ENCODE measurements around the gene MCCC1. TPM values are rescaled to one million over a fixed set of nuclear protein-coding genes. Genes with fewer than 3 reads are reported as not detected.

Gene MCCC1
- total RNA-seq, 4 donors from 2014 or later = 24.8 to 58.7 (median 34.7) TPM

DNA sequence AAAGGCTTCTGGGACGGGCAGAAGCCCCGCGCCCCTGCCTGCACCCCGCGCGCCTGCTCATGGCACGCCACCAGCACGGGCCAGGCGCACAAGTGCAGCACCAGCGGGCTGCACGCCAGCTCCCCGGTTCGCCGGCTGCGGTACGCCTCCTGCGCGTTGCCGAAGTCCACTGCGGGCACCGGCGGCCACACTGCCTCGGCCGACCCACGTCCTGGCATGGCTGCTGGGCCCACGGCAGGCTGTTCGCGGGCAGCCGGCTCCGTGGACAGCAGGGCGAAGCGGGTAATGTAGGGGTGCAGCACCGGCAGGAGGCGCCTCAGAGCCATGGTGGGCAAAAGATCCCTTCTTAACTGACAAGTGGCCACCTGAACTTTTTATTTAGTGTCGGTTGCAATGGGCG lies 34.8 kb downstream of the MCCC1 start:
- WGBS = 79% methylated on average over 23 of the region's 36 CpGs
- DNase-seq (ENCODE audit: low spot score in 2 of 2) = no peak
- no peak overlapping the region for H3K27ac ChIP-seq
- no peaks in the 10 kb centered on the region for H3K9me3 ChIP-seq
- TF ChIP-seq POLR2AphosphoS5 (IDR thresholded peaks at IDR 0.05) (no peak), POLR2A (IDR thresholded peaks at IDR 0.05) (no peak), EP300 (IDR thresholded peaks at IDR 0.05) (no peak)
- TF ChIP-seq, protein P1, sequence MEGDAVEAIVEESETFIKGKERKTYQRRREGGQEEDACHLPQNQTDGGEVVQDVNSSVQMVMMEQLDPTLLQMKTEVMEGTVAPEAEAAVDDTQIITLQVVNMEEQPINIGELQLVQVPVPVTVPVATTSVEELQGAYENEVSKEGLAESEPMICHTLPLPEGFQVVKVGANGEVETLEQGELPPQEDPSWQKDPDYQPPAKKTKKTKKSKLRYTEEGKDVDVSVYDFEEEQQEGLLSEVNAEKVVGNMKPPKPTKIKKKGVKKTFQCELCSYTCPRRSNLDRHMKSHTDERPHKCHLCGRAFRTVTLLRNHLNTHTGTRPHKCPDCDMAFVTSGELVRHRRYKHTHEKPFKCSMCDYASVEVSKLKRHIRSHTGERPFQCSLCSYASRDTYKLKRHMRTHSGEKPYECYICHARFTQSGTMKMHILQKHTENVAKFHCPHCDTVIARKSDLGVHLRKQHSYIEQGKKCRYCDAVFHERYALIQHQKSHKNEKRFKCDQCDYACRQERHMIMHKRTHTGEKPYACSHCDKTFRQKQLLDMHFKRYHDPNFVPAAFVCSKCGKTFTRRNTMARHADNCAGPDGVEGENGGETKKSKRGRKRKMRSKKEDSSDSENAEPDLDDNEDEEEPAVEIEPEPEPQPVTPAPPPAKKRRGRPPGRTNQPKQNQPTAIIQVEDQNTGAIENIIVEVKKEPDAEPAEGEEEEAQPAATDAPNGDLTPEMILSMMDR (IDR thresholded peaks at IDR 0.05) = no peak
- H3K27me3 ChIP-seq = no peaks in the 10 kb centered on the region
- no peak overlapping the region for H3K4me3 ChIP-seq
- H3K36me3 ChIP-seq = peaks cover 34% of the 10 kb centered on the region
- no peaks in the 10 kb centered on the region for H3K4me1 ChIP-seq

DNA sequence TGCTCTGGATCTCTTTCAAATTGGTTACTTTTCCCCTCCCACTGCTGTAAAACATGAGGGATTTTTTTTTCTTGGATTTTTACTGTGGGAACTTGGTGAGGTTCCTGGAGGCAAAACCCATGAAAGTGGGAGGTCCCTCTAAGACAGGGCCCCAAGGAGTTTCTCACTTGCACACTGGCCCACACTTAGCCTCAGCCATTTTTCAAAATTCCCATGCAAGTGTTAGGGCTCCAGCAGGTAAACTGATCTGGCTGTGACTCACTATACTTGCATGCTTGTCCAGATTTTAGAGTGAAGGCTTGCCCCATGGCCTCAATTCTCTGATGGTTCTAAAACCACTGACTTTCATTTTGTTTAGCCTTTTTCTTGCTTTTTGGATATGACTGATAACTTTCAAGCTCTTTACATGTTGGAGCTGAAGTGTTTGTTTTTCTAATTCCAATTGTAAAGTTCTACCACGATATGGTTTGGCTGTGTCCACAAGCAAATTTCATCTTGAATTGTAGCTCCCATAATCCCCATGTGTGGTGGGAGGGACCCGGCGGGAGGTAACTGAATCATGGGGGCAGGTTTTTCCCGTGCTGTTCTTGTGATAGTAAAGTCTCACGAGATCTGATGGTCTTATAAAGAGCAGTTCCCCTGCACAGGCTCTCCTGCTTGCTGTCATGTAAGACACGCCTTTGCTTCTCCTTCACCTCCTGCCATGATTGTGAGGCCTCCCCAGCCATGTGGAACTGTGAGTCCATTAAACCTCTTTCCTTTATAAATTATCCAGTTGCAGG lies 37.7 kb downstream of the MCCC1 start:
- H3K4me1 ChIP-seq = no peaks in the 10 kb centered on the region
- no peak overlapping the region for H3K27ac ChIP-seq
- H3K27me3 ChIP-seq = no peaks in the 10 kb centered on the region
- H3K9me3 ChIP-seq = no peaks in the 10 kb centered on the region
- 86% methylated on average over 6 of the region's 6 CpGs for WGBS
- H3K36me3 ChIP-seq = peaks cover 25% of the 10 kb centered on the region
- H3K4me3 ChIP-seq = no peak overlapping the region
- DNase-seq (ENCODE audit: low spot score in 2 of 2) = no peak
- TF ChIP-seq POLR2A (IDR thresholded peaks at IDR 0.05) (no peak), POLR2AphosphoS5 (IDR thresholded peaks at IDR 0.05) (no peak), EP300 (IDR thresholded peaks at IDR 0.05) (no peak)
- TF ChIP-seq, protein P1 (IDR thresholded peaks at IDR 0.05) = no peak

GRCh38 chr3:183058351-183058750 lies 40.9 kb downstream of the MCCC1 start:
- no peak overlapping the region for H3K27ac ChIP-seq
- H3K4me1 ChIP-seq = no peaks in the 10 kb centered on the region
- no peak for DNase-seq (ENCODE audit: low spot score in 2 of 2)
- H3K27me3 ChIP-seq = no peaks in the 10 kb centered on the region
- peaks cover 31% of the 10 kb centered on the region for H3K36me3 ChIP-seq
- TF ChIP-seq EP300 (IDR thresholded peaks at IDR 0.05) = no peak
- TF ChIP-seq POLR2AphosphoS5 (IDR thresholded peaks at IDR 0.05) = no peak
- TF ChIP-seq, protein P1 (IDR thresholded peaks at IDR 0.05) = no peak
- no peak for TF ChIP-seq POLR2A (IDR thresholded peaks at IDR 0.05)
- no peaks in the 10 kb centered on the region for H3K9me3 ChIP-seq
- no peak overlapping the region for H3K4me3 ChIP-seq
- 98% methylated on average over 2 of the region's 2 CpGs for WGBS

- H3K27ac ChIP-seq = no peak overlapping the region
- TF ChIP-seq EP300 (IDR thresholded peaks at IDR 0.05) = no peak
- no peak for TF ChIP-seq POLR2A (IDR thresholded peaks at IDR 0.05)
- TF ChIP-seq, protein P1 (IDR thresholded peaks at IDR 0.05) = no peak
- no peak for TF ChIP-seq POLR2AphosphoS5 (IDR thresholded peaks at IDR 0.05)
- H3K4me3 ChIP-seq = no peak overlapping the region
- no peaks in the 10 kb centered on the region for H3K27me3 ChIP-seq
- H3K36me3 ChIP-seq = peaks cover 59% of the 10 kb centered on the region
- DNase-seq (ENCODE audit: low spot score in 2 of 2) = no peak
- no peaks in the 10 kb centered on the region for H3K4me1 ChIP-seq
- peaks cover 2% of the 10 kb centered on the region for H3K9me3 ChIP-seq
These were observed 48.6 kb downstream of the MCCC1 start for GRCh38 chr3:183050706-183051105.

DNA sequence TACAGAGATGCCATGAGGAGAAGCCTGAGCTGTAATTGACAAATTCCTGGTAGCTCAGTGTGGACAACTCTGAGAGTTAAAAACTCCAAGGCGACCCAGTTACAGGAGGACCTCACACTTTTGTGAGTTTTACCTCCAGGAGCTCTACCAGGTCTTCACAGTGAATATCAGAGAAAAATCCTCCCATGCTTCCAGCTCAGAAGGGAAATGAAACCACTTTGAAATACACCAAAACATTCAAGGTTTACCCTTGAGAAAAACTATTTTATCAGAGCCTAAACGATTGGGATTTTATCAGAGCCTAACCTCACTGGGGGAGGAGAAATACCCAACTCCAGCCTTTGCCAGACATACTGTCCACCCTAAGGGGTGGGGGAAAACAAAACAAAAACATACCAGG lies 52.4 kb downstream of the MCCC1 start:
- H3K4me3 ChIP-seq = no peak overlapping the region
- no peak for DNase-seq (ENCODE audit: low spot score in 2 of 2)
- peaks cover 2% of the 10 kb centered on the region for H3K9me3 ChIP-seq
- no peaks in the 10 kb centered on the region for H3K27me3 ChIP-seq
- no peak overlapping the region for H3K27ac ChIP-seq
- H3K4me1 ChIP-seq = no peaks in the 10 kb centered on the region
- 86% methylated on average over 2 of the region's 2 CpGs for WGBS
- H3K36me3 ChIP-seq = peaks cover 66% of the 10 kb centered on the region
- TF ChIP-seq POLR2A (IDR thresholded peaks at IDR 0.05) (no peak), POLR2AphosphoS5 (IDR thresholded peaks at IDR 0.05) (no peak)
- TF ChIP-seq, protein P1 (IDR thresholded peaks at IDR 0.05) = no peak

Data from suprapubic skin (tissue), 4 donors.